Mesendoderm (in vitro differentiated cells): ENCODE data around the gene NRL.
"Not testable (repeated sequence)": the region's sequence is repeated elsewhere in the genome, so short reads cannot be mapped to it uniquely, and the experiment has no call there.

ENCODE experiments used
- DNase-seq: peaks from one replicate; pipeline ENCODE4 v3.0.0; 2013
- H2AK5ac ChIP-seq: 2 replicates; pipeline ENCODE4 v1.6.1; 2013; ENCODE audit warnings: low read length, inconsistent platforms
- H2BK120ac ChIP-seq: 2 replicates; pipeline ENCODE4 v1.6.1; 2013; ENCODE audit warnings: low read depth, mild to moderate bottlenecking, low read length, moderate library complexity, mixed read lengths
- H2BK15ac ChIP-seq: replicated peaks from 2 replicates; pipeline ENCODE4 v1.6.1; 2013; ENCODE audit warnings: low read depth, mild to moderate bottlenecking, moderate library complexity
- H2BK5ac ChIP-seq: 2 replicates; pipeline ENCODE4 v1.6.1; 2013; ENCODE audit warnings: low read length, inconsistent platforms
- H3K18ac ChIP-seq: 2 replicates; pipeline ENCODE4 v1.6.1; 2013; ENCODE audit warnings: mild to moderate bottlenecking, low read length, mixed read lengths
- H3K23ac ChIP-seq: one replicate; pipeline ENCODE4 v1.6.1; 2013; ENCODE audit warnings: low read length
- H3K27ac ChIP-seq: 2 replicates; pipeline ENCODE4 v1.5.1; 2013; ENCODE audit warnings: low read depth, mild to moderate bottlenecking, inconsistent platforms, low read length, moderate library complexity
- H3K27me3 ChIP-seq: 2 replicates; pipeline ENCODE4 v1.6.1; 2013; ENCODE audit warnings: low read length, control low read depth, mild to moderate bottlenecking, inconsistent platforms; ENCODE audit not compliant: insufficient read depth, poor library complexity
- H3K36me3 ChIP-seq: 2 replicates; pipeline ENCODE4 v1.6.1; 2013; ENCODE audit warnings: low read length, inconsistent platforms; ENCODE audit not compliant: control insufficient read depth, insufficient read depth
- H3K4ac ChIP-seq: one replicate; pipeline ENCODE4 v1.6.1; 2013; ENCODE audit warnings: low read depth, mild to moderate bottlenecking, low read length, moderate library complexity
- H3K4me1 ChIP-seq: 2 replicates; pipeline ENCODE4 v1.6.1; 2013; ENCODE audit warnings: low read depth, low read length, inconsistent platforms; ENCODE audit not compliant: control insufficient read depth
- H3K4me2 ChIP-seq: 2 replicates; pipeline ENCODE4 v1.6.1; 2013; ENCODE audit warnings: low read length
- H3K4me3 ChIP-seq: 2 replicates; pipeline ENCODE4 v1.5.1; 2013; ENCODE audit warnings: mild to moderate bottlenecking, low read length
- H3K56ac ChIP-seq: one replicate; pipeline ENCODE4 v1.6.1; 2013; ENCODE audit warnings: low read length
- H3K79me1 ChIP-seq: 2 replicates; pipeline ENCODE4 v1.6.1; 2013; ENCODE audit warnings: low read length, inconsistent platforms
- H3K79me2 ChIP-seq: 2 replicates; pipeline ENCODE4 v1.6.1; 2013; ENCODE audit warnings: mild to moderate bottlenecking, low read length; ENCODE audit not compliant: control insufficient read depth, insufficient read depth
- H3K9ac ChIP-seq: 2 replicates; pipeline ENCODE4 v1.6.1; 2013; ENCODE audit warnings: low read length, inconsistent platforms
- H4K5ac ChIP-seq: one replicate; pipeline ENCODE4 v1.6.1; 2013; ENCODE audit warnings: low read length
- H4K8ac ChIP-seq: one replicate; pipeline ENCODE4 v1.6.1; 2013; ENCODE audit warnings: low read depth, mild to moderate bottlenecking, control low read depth, low read length, moderate library complexity
- WGBS: extraction: QIAGEN DNeasy Blood & Tissue Kit; methylation state at CpG from one replicate; pipeline ENCODE4 v1.1.7; 2013; ENCODE audit warnings: low lambda C conversion rate, missing lambda C conversion rate; ENCODE audit not compliant: insufficient coverage; ENCODE audit errors: extremely low coverage; 5-methylcytosine and 5-hydroxymethylcytosine counted together

NRL gene

GRCh38 chr14:24042746-24043145, 72.0 kb downstream of the NRL start:
- Histone ChIP-seq H3K79me2 (no peaks in the 10 kb centered on the region), H3K79me1 (no peaks in the 10 kb centered on the region), H3K27ac (no peak overlapping the region), H2BK120ac (no peak overlapping the region), H4K8ac (no peak overlapping the region), H2AK5ac (no peak overlapping the region), H3K18ac (no peak overlapping the region), H3K36me3 (no peaks in the 10 kb centered on the region), H3K23ac (no peak overlapping the region), H3K9ac (no peak overlapping the region), H3K27me3 (no peaks in the 10 kb centered on the region), H4K5ac (no peak overlapping the region), H3K4me3 (no peak overlapping the region), H2BK5ac (no peak overlapping the region), H3K4ac (no peak overlapping the region), H3K4me1 (no peaks in the 10 kb centered on the region), H3K4me2 (no peak overlapping the region), H2BK15ac (no peak overlapping the region), H3K56ac (no peak overlapping the region)
- no CpG with 5 or more reads among the region's 5 CpGs for WGBS
- DNase-seq = no peak

- Histone ChIP-seq H4K8ac (no peak overlapping the region), H3K4me1 (no peaks in the 10 kb centered on the region), H3K36me3 (no peaks in the 10 kb centered on the region), H2BK120ac (no peak overlapping the region), H3K56ac (no peak overlapping the region), H3K4me3 (no peak overlapping the region), H3K27me3 (no peaks in the 10 kb centered on the region), H3K23ac (no peak overlapping the region), H3K79me2 (no peaks in the 10 kb centered on the region), H3K4ac (no peak overlapping the region), H3K4me2 (no peak overlapping the region), H3K9ac (no peak overlapping the region), H3K27ac (no peak overlapping the region), H2BK15ac (no peak overlapping the region), H2AK5ac (no peak overlapping the region), H3K18ac (no peak overlapping the region), H4K5ac (no peak overlapping the region), H3K79me1 (no peaks in the 10 kb centered on the region), H2BK5ac (no peak overlapping the region)
- no CpG with 5 or more reads among the region's 2 CpGs for WGBS
- no peak for DNase-seq
Measured at GRCh38 chr14:24040692-24041091, 74.1 kb downstream of the NRL start.

GRCh38 chr14:24038686-24039085, 76.1 kb downstream of the NRL start:
- Histone ChIP-seq H3K4me3 (no peak overlapping the region), H4K5ac (no peak overlapping the region), H3K4ac (no peak overlapping the region), H3K27me3 (no peaks in the 10 kb centered on the region), H2BK120ac (no peak overlapping the region), H3K36me3 (no peaks in the 10 kb centered on the region), H4K8ac (no peak overlapping the region), H3K56ac (no peak overlapping the region), H2AK5ac (no peak overlapping the region), H3K4me2 (no peak overlapping the region), H3K23ac (no peak overlapping the region), H3K4me1 (no peaks in the 10 kb centered on the region), H2BK15ac (no peak overlapping the region), H2BK5ac (no peak overlapping the region), H3K27ac (no peak overlapping the region), H3K79me1 (no peaks in the 10 kb centered on the region), H3K9ac (no peak overlapping the region), H3K18ac (no peak overlapping the region), H3K79me2 (no peaks in the 10 kb centered on the region)
- WGBS = no CpG with 5 or more reads among the region's 2 CpGs
- no peak for DNase-seq

- H3K4me1 ChIP-seq = no peaks in the 10 kb centered on the region
- H3K27me3 ChIP-seq = no peaks in the 10 kb centered on the region
- H2BK5ac ChIP-seq = no peak overlapping the region
- no peak overlapping the region for H3K4me2 ChIP-seq
- no peaks in the 10 kb centered on the region for H3K79me2 ChIP-seq
- no peak overlapping the region for H3K18ac ChIP-seq
- H3K4me3 ChIP-seq = no peak overlapping the region
- H2AK5ac ChIP-seq = no peak overlapping the region
- H3K79me1 ChIP-seq = no peaks in the 10 kb centered on the region
- H2BK15ac ChIP-seq = no peak overlapping the region
- no peak for DNase-seq
- H3K27ac ChIP-seq = no peak overlapping the region
- H2BK120ac ChIP-seq = no peak overlapping the region
- no CpG with 5 or more reads among the region's 14 CpGs for WGBS
- no peak overlapping the region for H3K4ac ChIP-seq
- no peak overlapping the region for H3K9ac ChIP-seq
- H3K36me3 ChIP-seq = no peaks in the 10 kb centered on the region
- no peak overlapping the region for H3K56ac ChIP-seq
- H4K5ac ChIP-seq = no peak overlapping the region
- H3K23ac ChIP-seq = no peak overlapping the region
- no peak overlapping the region for H4K8ac ChIP-seq
Measured at GRCh38 chr14:24037658-24038037, 77.1 kb downstream of the NRL start.

- not testable (repeated sequence) for DNase-seq, H3K79me1 ChIP-seq, H3K36me3 ChIP-seq
Measured at GRCh38 chr14:24036963-24037657, 77.6 kb downstream of the NRL start.

More at GRCh38 chr14:24036963-24037657, 77.6 kb downstream of the NRL start:
- H3K27ac ChIP-seq, H3K56ac ChIP-seq, H2AK5ac ChIP-seq, H3K4me3 ChIP-seq, H2BK15ac ChIP-seq, H2BK5ac ChIP-seq, H3K27me3 ChIP-seq, H2BK120ac ChIP-seq, H3K4ac ChIP-seq, H4K5ac ChIP-seq, H4K8ac ChIP-seq, H3K18ac ChIP-seq, H3K23ac ChIP-seq, H3K4me1 ChIP-seq, H3K79me2 ChIP-seq, H3K4me2 ChIP-seq: not testable (repeated sequence)
- WGBS = no CpG with 5 or more reads among the region's 10 CpGs
- H3K9ac ChIP-seq = peak overlapping the region; percentile 38
